Activated CD4-positive, alpha-beta T cell treated with anti-CD3 and anti-CD28 coated beads, Interleukin-2, Interleukin-6, amounts not matched to agents 100 ng/mL and 50 ng/mL, durations not matched to agents 16 hours and 8 hours (primary cell): ENCODE data around the gene IGFBP1.

Experiments
- DNase-seq: peaks from one replicate; pipeline ENCODE4 v3.0.0-alpha.2; 2020

IGFBP1 gene

GRCh38 chr7:45881759-45882464 lies 6.4 kb upstream of the IGFBP1 start:
- DNase-seq = no peak

DNA sequence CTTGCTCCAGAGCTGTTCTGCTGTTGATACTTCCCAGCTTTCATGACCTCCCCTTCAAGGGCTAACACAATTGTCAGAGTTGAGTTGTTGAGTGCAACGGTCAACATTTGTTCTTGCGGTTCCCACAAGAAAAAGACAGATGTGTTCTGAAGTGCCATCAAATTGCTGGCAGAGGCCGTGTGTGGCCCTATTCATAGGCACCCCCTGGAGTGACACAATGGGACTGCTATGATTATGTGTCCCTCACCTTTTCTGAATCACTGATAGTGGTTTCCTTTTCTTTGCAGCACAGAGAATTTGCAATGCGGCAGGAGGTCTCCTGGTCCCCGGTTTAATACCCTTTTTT lies 5.8 kb upstream of the IGFBP1 start:
- no peak for DNase-seq

DNA sequence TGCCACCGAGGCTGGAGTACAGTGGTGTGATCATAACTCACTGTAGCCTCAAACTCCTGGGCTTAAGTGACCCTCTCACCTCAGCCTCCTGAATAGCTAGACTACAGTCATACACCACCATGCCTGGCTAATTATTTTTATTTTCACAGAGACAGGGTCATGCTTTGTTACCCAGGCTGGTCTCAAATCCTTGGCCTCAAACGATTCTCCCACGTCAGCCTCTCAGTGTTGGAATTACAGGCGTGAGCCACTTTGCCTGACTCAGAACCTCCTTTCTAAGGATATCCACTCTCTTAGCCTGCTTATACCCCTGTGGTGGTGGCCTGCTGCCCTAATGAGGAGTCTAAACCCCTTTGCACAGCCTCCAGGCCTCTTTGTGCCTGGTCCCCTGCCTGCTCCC lies 4.2 kb upstream of the IGFBP1 start:
- DNase-seq = no peak

- DNase-seq = no peak
Measured at GRCh38 chr7:45885264-45885882, 2.9 kb upstream of the IGFBP1 start.

DNA sequence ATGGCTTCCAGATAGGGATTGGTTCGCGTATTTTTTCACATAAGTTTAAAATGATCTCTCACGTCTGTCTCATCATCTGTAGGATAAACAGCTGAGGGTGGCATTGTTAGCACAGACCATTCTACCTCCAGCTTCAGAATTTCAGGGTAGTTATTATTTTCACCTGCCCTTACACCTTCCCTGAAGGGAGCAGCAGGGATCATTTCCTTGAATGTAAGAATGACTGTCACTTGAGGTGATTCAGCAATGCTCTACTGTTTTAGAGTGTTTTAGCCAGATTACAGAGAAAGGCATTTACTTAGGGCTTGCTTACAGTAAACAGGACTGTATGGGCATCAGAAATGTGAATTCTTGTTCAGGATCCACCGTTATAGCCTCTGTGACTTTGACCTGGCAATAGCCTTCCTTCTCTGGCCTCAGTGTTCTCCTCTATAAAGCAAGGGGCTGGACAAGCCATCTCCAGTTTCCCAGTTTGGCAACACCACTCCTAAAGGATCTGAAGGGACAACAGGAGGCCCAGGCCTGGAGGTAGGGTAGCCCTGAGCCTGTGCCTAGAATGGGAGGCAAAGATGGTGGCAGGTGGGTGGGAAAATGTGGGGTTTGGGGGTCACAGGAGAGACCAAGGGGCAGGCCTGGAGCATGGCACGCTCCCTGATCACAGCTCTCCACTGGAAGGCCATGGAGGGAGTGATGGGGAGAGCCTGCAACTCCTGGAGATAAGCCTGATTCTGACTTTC lies 1.2 kb upstream of the IGFBP1 start:
- DNase-seq = no peak

GRCh38 chr7:45888993-45889366 lies 692 bp downstream of the IGFBP1 start:
- DNase-seq = no peak

DNA sequence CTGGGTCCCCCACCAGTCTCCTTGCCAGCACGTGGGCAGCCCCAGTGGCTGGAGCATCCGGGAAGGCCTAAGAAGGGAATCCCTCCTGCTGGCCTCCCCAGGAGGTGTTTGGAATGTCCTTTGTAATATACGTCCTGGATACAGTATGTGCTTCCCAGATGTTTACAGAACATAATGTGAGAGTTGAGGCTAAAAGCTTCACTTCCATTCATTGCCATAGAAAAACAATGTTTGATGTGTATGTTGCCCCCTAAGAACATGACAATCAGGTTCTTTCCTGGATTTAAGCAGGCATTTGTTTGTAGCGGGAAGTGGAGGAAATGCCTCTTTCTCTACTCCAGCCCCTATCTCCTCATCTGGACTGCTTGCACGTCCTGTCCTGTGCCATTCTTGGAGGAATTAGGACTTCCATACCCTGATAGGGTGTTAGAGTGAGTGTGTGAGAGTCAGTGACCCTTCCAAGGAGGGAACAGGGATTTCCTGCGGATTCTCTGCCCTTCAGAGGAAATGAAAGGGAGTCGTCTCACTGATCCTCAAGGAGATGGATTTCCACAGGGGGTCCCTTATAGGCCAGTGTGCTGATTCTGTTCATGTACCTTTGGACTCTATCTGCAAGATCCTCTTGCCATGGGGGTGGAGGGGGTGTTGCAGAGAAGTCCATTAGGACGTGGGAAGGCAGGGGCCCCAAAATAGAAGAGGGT lies 1.2 kb downstream of the IGFBP1 start:
- DNase-seq = no peak

DNA sequence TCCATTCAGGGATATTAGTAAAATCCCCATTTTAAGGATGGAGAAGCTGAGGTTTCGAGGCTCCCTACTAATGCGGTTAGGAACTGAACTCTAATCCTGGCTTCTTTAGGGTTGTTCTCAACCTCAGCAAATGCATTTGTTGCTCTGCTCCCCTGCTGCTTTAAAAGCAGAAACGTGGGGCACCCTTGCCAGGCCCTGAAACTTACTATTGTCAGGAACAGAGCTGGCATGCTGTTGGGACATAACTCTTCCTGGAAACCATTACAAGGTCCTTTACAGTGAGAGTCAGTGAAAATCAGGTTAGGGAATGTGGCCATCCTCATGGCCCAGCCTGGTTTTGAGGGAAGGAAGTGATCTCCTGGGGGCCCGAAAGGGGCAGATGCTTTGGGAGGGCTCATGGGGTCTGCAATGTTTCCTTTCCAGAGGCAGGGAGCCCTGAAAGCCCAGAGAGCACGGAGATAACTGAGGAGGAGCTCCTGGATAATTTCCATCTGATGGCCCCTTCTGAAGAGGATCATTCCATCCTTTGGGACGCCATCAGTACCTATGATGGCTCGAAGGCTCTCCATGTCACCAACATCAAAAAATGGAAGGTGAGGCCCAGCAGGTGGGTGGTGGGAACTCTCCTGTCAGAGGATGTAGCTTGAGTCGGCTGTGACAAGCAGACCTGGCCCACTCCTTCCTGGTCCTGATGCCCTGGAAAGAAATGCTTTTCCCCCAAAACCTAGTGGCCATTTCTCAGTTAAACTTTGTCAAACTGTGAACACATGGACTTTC lies 2.0 kb downstream of the IGFBP1 start:
- DNase-seq = no peak

GRCh38 chr7:45890902-45891461 lies 2.7 kb downstream of the IGFBP1 start:
- DNase-seq = peak; percentile 38

DNA sequence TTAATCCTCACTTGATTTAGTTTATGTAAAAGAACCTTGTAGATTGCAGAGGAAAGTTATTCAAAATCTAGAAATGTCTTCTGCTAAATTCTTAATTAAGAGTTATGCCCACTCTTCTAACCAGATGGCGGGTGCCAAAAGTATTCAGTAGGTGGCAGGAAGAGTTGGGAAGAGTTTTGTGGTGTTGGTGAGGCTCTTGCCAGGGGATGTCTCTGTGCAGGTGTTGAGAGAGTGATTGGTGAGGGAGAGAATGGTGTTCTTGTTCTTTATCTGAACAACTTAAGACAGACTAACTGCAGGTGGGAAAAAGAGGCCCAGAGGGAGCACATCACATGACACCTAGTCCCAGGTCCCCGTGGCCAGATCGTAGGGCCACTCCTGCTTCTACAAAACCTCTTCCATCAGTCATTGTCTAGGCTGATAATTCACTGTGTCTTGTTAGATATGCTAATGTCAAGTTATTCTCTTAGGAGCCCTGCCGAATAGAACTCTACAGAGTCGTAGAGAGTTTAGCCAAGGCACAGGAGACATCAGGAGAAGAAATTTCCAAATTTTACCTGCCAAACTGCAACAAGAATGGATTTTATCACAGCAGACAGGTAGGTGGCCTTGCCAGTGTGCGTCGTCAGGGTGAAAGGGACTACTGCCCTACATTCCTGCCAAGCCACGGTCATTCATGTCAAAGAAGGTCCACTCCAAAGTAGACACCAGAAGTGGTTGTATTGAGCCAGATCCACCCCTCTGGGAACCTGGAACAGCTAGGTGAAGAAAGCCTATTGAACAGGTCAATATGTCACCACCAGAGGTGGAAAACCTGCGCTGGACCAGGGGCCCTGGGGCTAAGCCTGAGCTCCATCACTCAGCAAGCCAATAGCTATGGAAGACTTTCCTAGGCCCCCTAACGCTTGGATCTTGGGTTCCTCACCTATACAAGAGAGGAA lies 3.4 kb downstream of the IGFBP1 start:
- DNase-seq = no peak

GRCh38 chr7:45892407-45893035 lies 4.2 kb downstream of the IGFBP1 start:
- no peak for DNase-seq

DNA sequence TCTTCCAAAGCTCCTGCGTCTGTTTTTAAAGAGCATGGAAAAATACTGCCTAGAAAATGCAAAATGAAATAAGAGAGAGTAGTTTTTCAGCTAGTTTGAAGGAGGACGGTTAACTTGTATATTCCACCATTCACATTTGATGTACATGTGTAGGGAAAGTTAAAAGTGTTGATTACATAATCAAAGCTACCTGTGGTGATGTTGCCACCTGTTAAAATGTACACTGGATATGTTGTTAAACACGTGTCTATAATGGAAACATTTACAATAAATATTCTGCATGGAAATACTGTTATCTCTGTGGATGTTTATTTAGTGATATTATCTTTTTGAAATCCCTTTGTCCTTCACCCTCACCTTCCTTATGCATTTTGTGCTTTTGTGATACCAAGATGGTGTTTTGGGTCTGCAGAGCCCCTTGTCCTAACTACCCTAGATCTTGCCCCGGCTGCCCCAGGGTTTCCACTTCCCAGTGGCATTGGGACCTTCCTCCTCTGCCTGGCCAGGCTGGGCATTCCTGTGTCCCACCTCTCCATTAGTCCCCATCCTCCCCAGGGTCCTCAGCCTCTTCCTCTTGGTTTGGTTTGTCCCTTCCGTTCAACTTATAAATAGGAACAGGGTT lies 5.2 kb downstream of the IGFBP1 start:
- DNase-seq = no peak

- no peak for DNase-seq
Measured at GRCh38 chr7:45893996-45894664, 5.8 kb downstream of the IGFBP1 start.

- no peak for DNase-seq
Measured at GRCh38 chr7:45894665-45895062, 6.4 kb downstream of the IGFBP1 start.

- DNase-seq = no peak
Measured at GRCh38 chr7:45897042-45897690, 8.9 kb downstream of the IGFBP1 start.

GRCh38 chr7:45898222-45898621 lies 9.9 kb downstream of the IGFBP1 start:
- no peak for DNase-seq

DNA sequence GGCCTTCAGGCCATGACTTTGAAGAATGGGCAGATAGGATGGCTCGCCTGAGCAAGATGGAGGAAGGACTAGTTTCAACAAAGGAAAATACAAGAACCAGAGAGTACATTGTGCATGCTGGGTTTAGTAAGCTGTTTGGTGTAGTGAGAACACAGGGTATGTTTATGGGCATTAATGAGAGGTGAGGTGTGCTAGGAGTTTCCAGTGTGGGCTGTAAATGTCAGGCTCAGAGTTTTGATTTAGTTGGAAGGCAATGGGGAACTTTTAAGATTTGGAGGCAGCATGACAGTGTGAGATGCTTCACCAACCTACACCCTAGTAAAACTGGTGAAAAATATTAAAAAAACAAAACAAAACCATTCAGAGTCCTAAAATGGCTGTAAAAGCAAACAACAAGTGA lies 13.3 kb downstream of the IGFBP1 start:
- DNase-seq = no peak

DNA sequence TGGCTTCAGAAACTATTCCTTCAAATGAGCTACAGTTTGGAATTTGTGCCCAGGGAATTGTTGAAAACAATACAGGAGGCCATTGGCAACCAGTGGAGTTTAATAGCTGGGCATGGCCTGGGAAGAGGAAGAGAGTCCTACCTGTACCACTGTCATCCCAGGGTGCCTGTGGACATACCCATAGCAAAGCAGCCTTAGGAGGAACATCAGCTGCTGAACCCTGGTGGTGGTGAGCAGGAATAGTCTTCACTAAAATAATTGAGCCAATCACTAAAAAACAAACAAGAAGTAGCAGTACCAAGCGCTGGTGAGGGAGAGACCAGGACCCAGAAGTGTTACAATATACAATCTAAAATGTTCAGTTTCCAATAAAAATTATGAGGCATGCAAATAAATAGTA lies 14.5 kb downstream of the IGFBP1 start:
- DNase-seq = no peak

- DNase-seq = no peak
Measured at GRCh38 chr7:45909561-45909960, 21.3 kb downstream of the IGFBP1 start.
